ENCODE data around the gene ZNF740. TPM values are rescaled to one million over a fixed set of nuclear protein-coding genes. Genes with fewer than 3 reads are reported as not detected.

The ZNF740 gene
- total and polyA plus RNA-seq, 2 donors (not counting 1 experiment from before 2014, with no cell fraction given) = 35.9 to 117 TPM

- no peak overlapping the region for H3K4me2 ChIP-seq (replicated peaks; ENCODE audit: low read depth, low read length, poor library complexity, severe bottlenecking)
- peaks cover 0 to 3% of the 10 kb centered on the region in 2 experiments for H3K36me3 ChIP-seq (replicated peaks in 1 of 2; ENCODE audit: control extremely low read depth in 1 of 2, control insufficient read depth in 1 of 2, extremely low read depth in 1 of 2, insufficient read depth in 2 of 2, low read length in 1 of 2)
- Mint-ChIP-seq H3K4me1 (no peaks in the 10 kb centered on the region), H3K9me3 (ENCODE audit: insufficient read depth) (no peaks in the 10 kb centered on the region), H3K27me3 (no peaks in the 10 kb centered on the region), H3K4me3 (no peak overlapping the region), H3K27ac (no peak overlapping the region)
- WGBS (ENCODE audit: insufficient coverage) = 98% methylated on average over 8 of the region's 8 CpGs
- no peaks in the 10 kb centered on the region for H3K27me3 ChIP-seq (replicated peaks in 1 of 4; ENCODE audit: control extremely low read depth in 1 of 4, control insufficient read depth in 3 of 4, insufficient read depth in 4 of 4, low read length in 3 of 4)
- ChIA-PET CTCF (interaction anchor here (1.4 to 1.9 kb wide), 2 partner anchors 11 to 20 kb away, joined by 3 to 5 read pairs; no protein-coding TSS in a partner anchor), POLR2A (interaction anchor here (0.5 to 0.7 kb wide), 2 partner anchors 42 to 151 kb away, joined by 3 read pairs; partner anchors contain the start of gene AAAS)
- ATAC-seq (ENCODE audit: low read depth) (no peak), DNase-seq (no peak)
- intact Hi-C loops (cut with micrococcal nuclease) = no loop called here
- H3K9me3 ChIP-seq (ENCODE audit: control extremely low read depth in 1 of 3, control insufficient read depth in 2 of 3, insufficient read depth in 1 of 3, low read length in 2 of 3) = no peaks in the 10 kb centered on the region
- H3K27ac ChIP-seq (ENCODE audit: low read length in 2 of 2) = no peak overlapping the region
- no peak overlapping the region for H3K9ac ChIP-seq (ENCODE audit: low read length)
- no peaks in the 10 kb centered on the region for H3K4me1 ChIP-seq (ENCODE audit: control insufficient read depth in 2 of 2, insufficient read depth in 2 of 2, low read length in 2 of 2)
- TF ChIP-seq EZH2 (IDR thresholded peaks at IDR 0.05; ENCODE audit: borderline replicate concordance, insufficient read depth, low read depth, low read length, poor library complexity, severe bottlenecking) (no peak), CTCF (IDR thresholded peaks at IDR 0.05) (no peak)
- H3K4me3 ChIP-seq (ENCODE audit: control extremely low read depth in 1 of 5, extremely low read depth in 1 of 5, insufficient read depth in 1 of 5, low read depth in 2 of 5, low read length in 4 of 5) = no peak overlapping the region
- H4K20me1 ChIP-seq (ENCODE audit: control insufficient read depth, insufficient read depth, low read length, poor library complexity, severe bottlenecking) = no peaks in the 10 kb centered on the region
- H2AFZ ChIP-seq (ENCODE audit: insufficient read depth, low read depth, low read length, poor library complexity, severe bottlenecking) = no peak overlapping the region
- peaks cover 12% of the 10 kb centered on the region for H3K79me2 ChIP-seq (ENCODE audit: control insufficient read depth, insufficient read depth, low read length)
Measured at GRCh38 chr12:53170215-53170614, 10.3 kb upstream of the ZNF740 start.

GRCh38 chr12:53170876-53171724 is 9.4 kb upstream of the ZNF740 start:
- Histone ChIP-seq H3K4me3 (ENCODE audit: control extremely low read depth in 1 of 5, extremely low read depth in 1 of 5, insufficient read depth in 1 of 5, low read depth in 2 of 5, low read length in 4 of 5) (no peak overlapping the region), H3K4me1 (ENCODE audit: control insufficient read depth in 2 of 2, insufficient read depth in 2 of 2, low read length in 2 of 2) (no peaks in the 10 kb centered on the region), H3K4me2 (replicated peaks; ENCODE audit: low read depth, low read length, poor library complexity, severe bottlenecking) (no peak overlapping the region), H3K27ac (ENCODE audit: low read length in 2 of 2) (no peak overlapping the region), H3K79me2 (ENCODE audit: control insufficient read depth, insufficient read depth, low read length) (peaks cover 12% of the 10 kb centered on the region), H3K36me3 (replicated peaks in 1 of 2; ENCODE audit: control extremely low read depth in 1 of 2, control insufficient read depth in 1 of 2, extremely low read depth in 1 of 2, insufficient read depth in 2 of 2, low read length in 1 of 2) (peaks cover 0 to 3% of the 10 kb centered on the region in 2 experiments), H3K9ac (ENCODE audit: low read length) (no peak overlapping the region), H2AFZ (ENCODE audit: insufficient read depth, low read depth, low read length, poor library complexity, severe bottlenecking) (no peak overlapping the region), H4K20me1 (ENCODE audit: control insufficient read depth, insufficient read depth, low read length, poor library complexity, severe bottlenecking) (no peaks in the 10 kb centered on the region), H3K27me3 (replicated peaks in 1 of 4; ENCODE audit: control extremely low read depth in 1 of 4, control insufficient read depth in 3 of 4, insufficient read depth in 4 of 4, low read length in 3 of 4) (no peaks in the 10 kb centered on the region), H3K9me3 (ENCODE audit: control extremely low read depth in 1 of 3, control insufficient read depth in 2 of 3, insufficient read depth in 1 of 3, low read length in 2 of 3) (no peaks in the 10 kb centered on the region)
- Mint-ChIP-seq H3K4me3 (no peak overlapping the region), H3K4me1 (no peaks in the 10 kb centered on the region), H3K9me3 (ENCODE audit: insufficient read depth) (no peaks in the 10 kb centered on the region), H3K27ac (no peak overlapping the region), H3K27me3 (no peaks in the 10 kb centered on the region)
- ATAC-seq (ENCODE audit: low read depth) (no peak), DNase-seq (no peak)
- ChIA-PET POLR2A (interaction anchor here (0.6 kb wide), 1 partner anchor 48 kb away, joined by 7 read pairs; no protein-coding TSS in a partner anchor), CTCF (interaction anchor here (1.4 to 2.2 kb wide), 3 partner anchors 12 to 27 kb away, joined by 3 to 7 read pairs (median 5); no protein-coding TSS in a partner anchor)
- intact Hi-C loops (cut with micrococcal nuclease) = no loop called here
- 92% methylated on average over 4 of the region's 14 CpGs for WGBS (ENCODE audit: insufficient coverage)
- TF ChIP-seq EZH2 (IDR thresholded peaks at IDR 0.05; ENCODE audit: borderline replicate concordance, insufficient read depth, low read depth, low read length, poor library complexity, severe bottlenecking) = no peak
- TF ChIP-seq CTCF (IDR thresholded peaks at IDR 0.05) = no peak

All from B cell (primary cell).